Parathyroid adenoma (tissue), 2 donors: ENCODE measurements around the gene HOXA3.

Source experiments
- H2AFZ ChIP-seq: fragments of 300-600 bp; sonication (generic); one replicate; pipeline ENCODE4 v1.7.0; 2017; ENCODE audit warnings: antibody characterized with exemption, mild to moderate bottlenecking
- H3K27ac ChIP-seq: fragments of 300-600 bp; sonication (generic); one replicate; pipeline ENCODE4 v1.7.0; 2017
- H3K27me3 ChIP-seq: fragments of 300-600 bp; sonication (generic); one replicate; pipeline ENCODE4 v1.7.0; 2017; ENCODE audit warnings: low read length; ENCODE audit not compliant: control insufficient read depth, insufficient read depth
- H3K36me3 ChIP-seq: fragments of 300-600 bp; sonication (generic); one replicate; pipeline ENCODE4 v1.7.0; 2017; ENCODE audit warnings: low read length; ENCODE audit not compliant: control insufficient read depth, insufficient read depth
- H3K4me1 ChIP-seq: fragments of 300-600 bp; sonication (generic); one replicate; pipeline ENCODE4 v1.7.0; 2017; ENCODE audit warnings: control low read depth
- H3K4me2 ChIP-seq: fragments of 300-600 bp; sonication (generic); one replicate; pipeline ENCODE4 v1.7.0; 2017; ENCODE audit warnings: low read length
- H3K4me3 ChIP-seq: fragments of 300-600 bp; sonication (generic); one replicate; pipeline ENCODE4 v1.7.0; 2017; ENCODE audit warnings: low read depth, low read length
- H3K79me2 ChIP-seq: fragments of 300-600 bp; sonication (generic); one replicate; pipeline ENCODE4 v1.7.0; 2017; ENCODE audit warnings: control low read depth
- H3K9ac ChIP-seq: fragments of 300-600 bp; sonication (generic); one replicate; pipeline ENCODE4 v1.7.0; 2017; ENCODE audit warnings: mild to moderate bottlenecking
- H3K9me3 ChIP-seq: fragments of 300-600 bp; sonication (generic); one replicate; pipeline ENCODE4 v1.7.0; 2017; ENCODE audit warnings: low read length; ENCODE audit not compliant: control insufficient read depth
- CTCF ChIP-seq: fragments of 300-600 bp; sonication (generic); IDR thresholded peaks from one replicate; pipeline ENCODE4 v1.7.0; 2017; ENCODE audit warnings: antibody characterized with exemption, mild to moderate bottlenecking
- donor health status: primary hyperparathyroidism.

The HOXA3 gene

GRCh38 chr7:27173956-27174873, 21.8 kb upstream of the HOXA3 start, which contains the start of gene HOXA10:
Gene HOXA10 (minus strand): TSS chr7:27174320. CDS start chr7:27174306, 14 bp downstream.
- no peak within 1 kb of the TSS for H2AFZ ChIP-seq
- H3K4me1 ChIP-seq = no peaks in the 10 kb centered on the region
- H3K27ac ChIP-seq = no peak within 1 kb of the TSS
- no peaks in the 10 kb centered on the region for H3K9me3 ChIP-seq
- no peak for TF ChIP-seq CTCF
- H3K4me3 ChIP-seq = no peak within 1 kb of the TSS
- no peaks in the 10 kb centered on the region for H3K79me2 ChIP-seq
- no peak within 1 kb of the TSS for H3K9ac ChIP-seq
- peak within 1 kb of the TSS; percentile 44 for H3K4me2 ChIP-seq
- peaks cover 44% of the 10 kb centered on the region for H3K27me3 ChIP-seq
- H3K36me3 ChIP-seq = no peaks in the 10 kb centered on the region

GRCh38 chr7:27173511-27173955, 21.1 kb upstream of the HOXA3 start:
- no peak overlapping the region for H2AFZ ChIP-seq
- H3K9me3 ChIP-seq = no peaks in the 10 kb centered on the region
- no peak overlapping the region for H3K4me3 ChIP-seq
- H3K27ac ChIP-seq = no peak overlapping the region
- H3K79me2 ChIP-seq = no peaks in the 10 kb centered on the region
- H3K36me3 ChIP-seq = no peaks in the 10 kb centered on the region
- no peak for TF ChIP-seq CTCF
- H3K9ac ChIP-seq = no peak overlapping the region
- H3K4me2 ChIP-seq = peak overlapping the region; percentile 44
- no peaks in the 10 kb centered on the region for H3K4me1 ChIP-seq
- H3K27me3 ChIP-seq = peaks cover 46% of the 10 kb centered on the region

GRCh38 chr7:27172823-27173510, 20.6 kb upstream of the HOXA3 start:
- H3K4me3 ChIP-seq = no peak overlapping the region
- peaks cover 49% of the 10 kb centered on the region for H3K27me3 ChIP-seq
- H3K4me2 ChIP-seq = peak overlapping the region; percentile 44
- H3K4me1 ChIP-seq = no peaks in the 10 kb centered on the region
- no peak overlapping the region for H2AFZ ChIP-seq
- no peak overlapping the region for H3K27ac ChIP-seq
- H3K36me3 ChIP-seq = no peaks in the 10 kb centered on the region
- H3K9me3 ChIP-seq = no peaks in the 10 kb centered on the region
- H3K9ac ChIP-seq = no peak overlapping the region
- no peak for TF ChIP-seq CTCF
- no peaks in the 10 kb centered on the region for H3K79me2 ChIP-seq

GRCh38 chr7:27172315-27172774, 20.0 kb upstream of the HOXA3 start:
- Histone ChIP-seq H3K9me3 (no peaks in the 10 kb centered on the region), H3K36me3 (no peaks in the 10 kb centered on the region), H3K4me1 (no peaks in the 10 kb centered on the region), H3K9ac (no peak overlapping the region), H3K79me2 (no peaks in the 10 kb centered on the region), H3K4me2 (no peak overlapping the region), H2AFZ (no peak overlapping the region), H3K27me3 (peaks cover 47% of the 10 kb centered on the region), H3K4me3 (no peak overlapping the region), H3K27ac (no peak overlapping the region)
- no peak for TF ChIP-seq CTCF
